ENCODE data around the gene TATDN2. TPM values are rescaled to one million over a fixed set of nuclear protein-coding genes. Genes with fewer than 3 reads are reported as not detected.

TATDN2 gene
- total RNA-seq, 3 donors from 2014 or later, result 29.8 to 34.9 (median 34.4) TPM

- H3K4me1 ChIP-seq (ENCODE audit: low read depth), result peaks cover 11% of the 10 kb centered on the region
- no peak overlapping the region for H3K4me3 ChIP-seq
- H3K9me3 ChIP-seq, result no peaks in the 10 kb centered on the region
- no peak for TF ChIP-seq CTCF (IDR thresholded peaks at IDR 0.05)
- DNase-seq (peak; percentile 36 to 73 (median 54)), ATAC-seq (peak; percentile 68)
- H3K36me3 ChIP-seq (ENCODE audit: low read depth), result no peaks in the 10 kb centered on the region
- intact Hi-C loops (cut with DNase I, micrococcal nuclease), result no loop called here
Observed at GRCh38 chr3:10223676-10224639, 24.3 kb upstream of the TATDN2 start.

GRCh38 chr3:10224794-10225665 is 23.2 kb upstream of the TATDN2 start:
- no peaks in the 10 kb centered on the region for H3K36me3 ChIP-seq (ENCODE audit: low read depth)
- intact Hi-C loops (cut with DNase I, micrococcal nuclease), result no loop called here
- peak; percentile 88 for ATAC-seq

GRCh38 chr3:10226293-10226692 is 22.0 kb upstream of the TATDN2 start:
- ATAC-seq (no peak), DNase-seq (no peak)
- no peaks in the 10 kb centered on the region for H3K9me3 ChIP-seq
- H3K4me3 ChIP-seq, result no peak overlapping the region
- no peak for TF ChIP-seq CTCF (IDR thresholded peaks at IDR 0.05)
- intact Hi-C loops (cut with DNase I, micrococcal nuclease), result no loop called here
- no peaks in the 10 kb centered on the region for H3K36me3 ChIP-seq (ENCODE audit: low read depth)
- peaks cover 11% of the 10 kb centered on the region for H3K4me1 ChIP-seq (ENCODE audit: low read depth)

More at GRCh38 chr3:10224794-10225665, 23.2 kb upstream of the TATDN2 start:
- H3K4me1 ChIP-seq (ENCODE audit: low read depth), result peaks cover 11% of the 10 kb centered on the region
- peak; percentile 66 for TF ChIP-seq CTCF (IDR thresholded peaks at IDR 0.05)
- DNase-seq, result peak in 2 of 3 donors; percentile 78 to 86
- no peaks in the 10 kb centered on the region for H3K9me3 ChIP-seq
- no peak overlapping the region for H3K4me3 ChIP-seq

GRCh38 chr3:10228248-10228950 is 19.9 kb upstream of the TATDN2 start:
- intact Hi-C loops (cut with DNase I, micrococcal nuclease), result no loop called here
- no peak overlapping the region for H3K4me3 ChIP-seq
- peaks cover 11% of the 10 kb centered on the region for H3K4me1 ChIP-seq (ENCODE audit: low read depth)
- TF ChIP-seq CTCF (IDR thresholded peaks at IDR 0.05), result no peak
- DNase-seq (no peak), ATAC-seq (no peak)
- H3K9me3 ChIP-seq, result no peaks in the 10 kb centered on the region
- H3K36me3 ChIP-seq (ENCODE audit: low read depth), result no peaks in the 10 kb centered on the region

- TF ChIP-seq CTCF (IDR thresholded peaks at IDR 0.05), result no peak
- ATAC-seq, result no peak
- H3K36me3 ChIP-seq (ENCODE audit: low read depth), result no peaks in the 10 kb centered on the region
- no peaks in the 10 kb centered on the region for H3K9me3 ChIP-seq
- DNase-seq, result no peak
- peaks cover 7% of the 10 kb centered on the region for H3K4me1 ChIP-seq (ENCODE audit: low read depth)
- intact Hi-C loops (cut with DNase I, micrococcal nuclease), result no loop called here
- H3K4me3 ChIP-seq, result no peak overlapping the region
Observed at GRCh38 chr3:10229576-10229975, 18.7 kb upstream of the TATDN2 start.
